Choroid plexus epithelial cell (primary cell): ENCODE results near the gene PACS1.

Experiments used
- DNase-seq: peaks from one replicate; pipeline ENCODE4 v3.0.0-alpha.2; 2010; ENCODE audit warnings: low read depth
- H3K4me3 ChIP-seq: 2 replicates; pipeline ENCODE4 v1.5.1; 2011; ENCODE audit warnings: low read depth, mild to moderate bottlenecking, control low read depth, low read length, moderate library complexity
- CTCF ChIP-seq: conservative IDR thresholded peaks from 2 replicates; pipeline ENCODE4 v1.5.1; 2011; ENCODE audit warnings: low read depth, mild to moderate bottlenecking, control low read depth, inconsistent platforms, low read length, moderate library complexity

PACS1 gene

GRCh38 chr11:66119348-66120133 is 49.5 kb downstream of the PACS1 start:
- no peak overlapping the region for H3K4me3 ChIP-seq
- DNase-seq: peak; percentile 96
- no peak for TF ChIP-seq CTCF

- DNase-seq: no peak
- H3K4me3 ChIP-seq: no peak overlapping the region
- no peak for TF ChIP-seq CTCF
Measured at GRCh38 chr11:66121466-66121865, 51.4 kb downstream of the PACS1 start.

GRCh38 chr11:66123902-66124301 is 53.8 kb downstream of the PACS1 start:
- TF ChIP-seq CTCF: no peak
- H3K4me3 ChIP-seq: no peak overlapping the region
- DNase-seq: no peak

GRCh38 chr11:66124564-66124963 is 54.5 kb downstream of the PACS1 start:
- DNase-seq: no peak
- TF ChIP-seq CTCF: no peak
- no peak overlapping the region for H3K4me3 ChIP-seq

- TF ChIP-seq CTCF: no peak
- no peak for DNase-seq
- H3K4me3 ChIP-seq: no peak overlapping the region
Measured at GRCh38 chr11:66126064-66126463, 56.0 kb downstream of the PACS1 start.

GRCh38 chr11:66126808-66127555 is 56.9 kb downstream of the PACS1 start:
- no peak overlapping the region for H3K4me3 ChIP-seq
- DNase-seq: peak; percentile 86
- peak; percentile 26 for TF ChIP-seq CTCF
